PC-3 (cell line): Measurements from ENCODE around the gene SMPDL3A.

Source experiments
- CTCF ChIP-seq: fragments of 300-600 bp; sonication (generic); conservative IDR thresholded peaks from 2 replicates; pipeline ENCODE4 v1.5.1; 2017; ENCODE audit warnings: antibody characterized with exemption, low read depth, mild to moderate bottlenecking, low read length
- EZH2 ChIP-seq: fragments of 300-600 bp; sonication (generic); IDR thresholded peaks from one replicate; pipeline ENCODE4 v1.6.1; 2017; ENCODE audit warnings: antibody characterized with exemption, mild to moderate bottlenecking, low read length; ENCODE audit not compliant: unreplicated experiment
- EZH2phosphoT487 ChIP-seq: fragments of 300-600 bp; sonication (generic); IDR thresholded peaks from 2 replicates; pipeline ENCODE4 v1.6.1; 2018; ENCODE audit warnings: mild to moderate bottlenecking, antibody characterized with exemption, low read length, borderline replicate concordance

- no peak for TF ChIP-seq EZH2
- TF ChIP-seq CTCF, result no peak
- no peak for TF ChIP-seq EZH2phosphoT487
Measured at GRCh38 chr6:122751326-122751725, 37.7 kb upstream of the SMPDL3A start.
